ENCODE measurements around the gene GRIK2.

DNA sequence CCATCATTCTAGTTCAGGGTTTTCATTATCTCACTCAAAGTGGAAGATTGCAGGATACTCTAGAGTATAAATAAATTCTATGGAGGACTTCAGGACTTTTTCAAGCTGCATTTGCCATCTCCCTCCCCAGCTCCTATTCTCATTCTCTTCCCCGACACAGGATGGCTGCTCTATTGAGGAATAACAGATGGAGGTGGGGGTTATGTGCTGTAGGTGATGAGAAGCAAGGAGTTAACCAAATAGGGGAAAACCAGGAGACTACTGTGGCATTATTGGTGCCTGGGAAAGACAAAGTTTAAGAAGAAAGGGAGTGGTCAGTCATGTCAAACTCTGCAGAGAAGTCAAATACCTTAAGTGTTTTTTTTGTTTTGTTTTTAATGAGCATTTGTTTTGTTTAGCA is 109.3 kb downstream of the GRIK2 start:
- no peak for TF ChIP-seq POLR2A (IDR thresholded peaks at IDR 0.05; ENCODE audit: low read depth, low read length)
- TF ChIP-seq, protein P1, sequence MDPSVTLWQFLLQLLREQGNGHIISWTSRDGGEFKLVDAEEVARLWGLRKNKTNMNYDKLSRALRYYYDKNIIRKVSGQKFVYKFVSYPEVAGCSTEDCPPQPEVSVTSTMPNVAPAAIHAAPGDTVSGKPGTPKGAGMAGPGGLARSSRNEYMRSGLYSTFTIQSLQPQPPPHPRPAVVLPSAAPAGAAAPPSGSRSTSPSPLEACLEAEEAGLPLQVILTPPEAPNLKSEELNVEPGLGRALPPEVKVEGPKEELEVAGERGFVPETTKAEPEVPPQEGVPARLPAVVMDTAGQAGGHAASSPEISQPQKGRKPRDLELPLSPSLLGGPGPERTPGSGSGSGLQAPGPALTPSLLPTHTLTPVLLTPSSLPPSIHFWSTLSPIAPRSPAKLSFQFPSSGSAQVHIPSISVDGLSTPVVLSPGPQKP (IDR thresholded peaks at IDR 0.05; ENCODE audit: borderline replicate concordance, low read depth, low read length) = no peak
- TF ChIP-seq MAZ (IDR thresholded peaks at IDR 0.05; ENCODE audit: borderline replicate concordance, low read depth, low read length) = no peak
- TF ChIP-seq, protein P2, sequence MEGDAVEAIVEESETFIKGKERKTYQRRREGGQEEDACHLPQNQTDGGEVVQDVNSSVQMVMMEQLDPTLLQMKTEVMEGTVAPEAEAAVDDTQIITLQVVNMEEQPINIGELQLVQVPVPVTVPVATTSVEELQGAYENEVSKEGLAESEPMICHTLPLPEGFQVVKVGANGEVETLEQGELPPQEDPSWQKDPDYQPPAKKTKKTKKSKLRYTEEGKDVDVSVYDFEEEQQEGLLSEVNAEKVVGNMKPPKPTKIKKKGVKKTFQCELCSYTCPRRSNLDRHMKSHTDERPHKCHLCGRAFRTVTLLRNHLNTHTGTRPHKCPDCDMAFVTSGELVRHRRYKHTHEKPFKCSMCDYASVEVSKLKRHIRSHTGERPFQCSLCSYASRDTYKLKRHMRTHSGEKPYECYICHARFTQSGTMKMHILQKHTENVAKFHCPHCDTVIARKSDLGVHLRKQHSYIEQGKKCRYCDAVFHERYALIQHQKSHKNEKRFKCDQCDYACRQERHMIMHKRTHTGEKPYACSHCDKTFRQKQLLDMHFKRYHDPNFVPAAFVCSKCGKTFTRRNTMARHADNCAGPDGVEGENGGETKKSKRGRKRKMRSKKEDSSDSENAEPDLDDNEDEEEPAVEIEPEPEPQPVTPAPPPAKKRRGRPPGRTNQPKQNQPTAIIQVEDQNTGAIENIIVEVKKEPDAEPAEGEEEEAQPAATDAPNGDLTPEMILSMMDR (conservative IDR thresholded peaks at IDR 0.05; ENCODE audit: low read depth, low read length) = no peak
- no peak for TF ChIP-seq CHD1 (IDR thresholded peaks at IDR 0.05; ENCODE audit: low read depth, low read length)
- no peak for TF ChIP-seq RAD21 (IDR thresholded peaks at IDR 0.05; ENCODE audit: low read length)
- no peak for TF ChIP-seq RCOR1 (IDR thresholded peaks at IDR 0.05; ENCODE audit: insufficient replicate concordance, low read length)
- TF ChIP-seq BHLHE40 (IDR thresholded peaks at IDR 0.05; ENCODE audit: low read depth, low read length) = no peak
- TF ChIP-seq, protein P3, sequence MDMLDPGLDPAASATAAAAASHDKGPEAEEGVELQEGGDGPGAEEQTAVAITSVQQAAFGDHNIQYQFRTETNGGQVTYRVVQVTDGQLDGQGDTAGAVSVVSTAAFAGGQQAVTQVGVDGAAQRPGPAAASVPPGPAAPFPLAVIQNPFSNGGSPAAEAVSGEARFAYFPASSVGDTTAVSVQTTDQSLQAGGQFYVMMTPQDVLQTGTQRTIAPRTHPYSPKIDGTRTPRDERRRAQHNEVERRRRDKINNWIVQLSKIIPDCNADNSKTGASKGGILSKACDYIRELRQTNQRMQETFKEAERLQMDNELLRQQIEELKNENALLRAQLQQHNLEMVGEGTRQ (IDR thresholded peaks at IDR 0.05; ENCODE audit: low read depth, low read length) = no peak
- no peak for TF ChIP-seq MXI1 (IDR thresholded peaks at IDR 0.05; ENCODE audit: borderline replicate concordance, low read depth, low read length)
- TF ChIP-seq FOS (IDR thresholded peaks at IDR 0.05; ENCODE audit: low read depth, low read length) = no peak
- TF ChIP-seq SMC3 (IDR thresholded peaks at IDR 0.05; ENCODE audit: low read depth, low read length) = no peak

Data from IMR-90 (cell line).